Fibroblast of lung (primary cell): ENCODE results near the gene ELK1.

ENCODE experiments used
- CTCF ChIP-seq, 2 donors: IDR thresholded peaks in 1 of 2; conservative IDR thresholded peaks in 1 of 2; 1 replicate in 1 of 2; 2 replicates in 1 of 2; pipeline ENCODE4 v1.5.1; 2011 to 2012; ENCODE audit warnings: low read length in 2 of 2, control low read depth in 1 of 2, inconsistent platforms in 1 of 2, low read depth in 1 of 2, mild to moderate bottlenecking in 1 of 2
- EZH2 ChIP-seq: IDR thresholded peaks from 2 replicates; pipeline ENCODE4 v1.5.1; 2012; ENCODE audit warnings: low read length, control low read depth, mild to moderate bottlenecking; ENCODE audit errors: missing control alignments

- no peak for TF ChIP-seq CTCF (conservative IDR thresholded peaks at IDR 0.05 in 1 of 2, IDR thresholded peaks at IDR 0.05 in 1 of 2; ENCODE audit: low read depth in 1 of 2, low read length in 2 of 2)
- TF ChIP-seq EZH2, result no peak
Observed at GRCh38 chrX:47611489-47611888, 38.9 kb downstream of the ELK1 start.
